HK-2 (cell line): ENCODE measurements around the gene PLXNA1.

ENCODE experiments used
- DNase-seq: peaks from one replicate; pipeline ENCODE4 v3.0.0-alpha.2; 2018; ENCODE audit not compliant: unreplicated experiment

PLXNA1 gene

DNA sequence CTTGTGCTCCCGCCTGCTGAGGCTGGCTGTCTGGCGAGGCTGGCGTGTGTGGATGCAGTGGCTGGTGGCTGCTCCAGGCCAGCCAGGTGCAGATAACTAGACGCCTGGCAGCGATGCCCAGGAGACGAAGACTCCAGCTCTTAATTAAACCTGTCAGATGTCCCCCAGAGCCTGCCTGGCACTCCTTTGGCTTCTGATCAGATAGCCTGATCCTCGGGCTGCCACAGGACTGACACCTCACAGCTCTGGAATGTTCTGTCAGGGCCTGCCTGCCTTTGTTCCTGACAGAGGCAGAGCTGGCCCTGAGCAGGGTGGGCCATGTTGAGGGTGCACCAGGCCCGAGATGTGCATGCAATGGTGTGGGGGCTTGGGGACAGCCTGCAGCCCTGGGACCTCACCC lies 36.5 kb downstream of the PLXNA1 start:
- DNase-seq = peak; percentile 25

DNA sequence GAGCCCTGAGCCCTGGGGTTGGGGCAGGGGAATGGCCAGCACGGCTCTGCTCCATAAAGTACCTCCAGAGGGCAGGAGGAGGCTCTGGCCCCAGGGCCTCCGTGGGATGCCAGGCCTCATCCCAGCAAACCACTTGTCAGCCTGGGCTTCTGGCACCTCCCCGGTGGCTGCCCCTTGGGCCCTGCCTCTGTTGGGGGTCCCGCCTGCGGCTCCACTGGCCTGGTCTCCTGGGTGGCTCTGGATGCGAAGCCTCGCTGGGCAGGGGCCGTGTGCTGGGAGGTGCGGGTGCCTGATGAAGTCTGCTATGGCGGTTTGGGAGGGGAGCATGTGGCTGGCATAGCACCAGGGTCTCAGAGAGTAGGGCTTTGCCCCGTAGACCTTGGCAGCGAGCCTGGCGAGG lies 37.6 kb downstream of the PLXNA1 start:
- DNase-seq = no peak

DNA sequence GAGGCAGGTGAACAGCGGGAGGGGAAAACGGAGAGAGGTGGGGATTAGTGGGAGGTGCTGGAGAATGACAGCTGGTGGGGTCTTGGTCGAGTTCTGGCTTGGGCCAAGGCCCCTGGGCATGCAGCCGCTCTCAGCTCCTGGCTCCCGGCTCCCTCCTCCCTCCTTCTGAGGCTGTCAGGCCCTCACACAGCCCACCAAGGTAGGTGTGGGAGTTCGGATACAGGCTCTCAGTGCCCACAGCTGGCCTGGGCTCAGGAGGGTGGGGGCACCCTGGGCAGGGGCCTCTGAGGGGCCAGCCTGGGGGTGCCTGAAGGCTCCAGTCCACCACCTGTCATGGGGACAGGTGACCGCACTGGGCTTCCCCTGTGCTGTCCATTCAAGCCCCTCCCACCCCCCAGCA lies 39.9 kb downstream of the PLXNA1 start:
- no peak for DNase-seq

DNA sequence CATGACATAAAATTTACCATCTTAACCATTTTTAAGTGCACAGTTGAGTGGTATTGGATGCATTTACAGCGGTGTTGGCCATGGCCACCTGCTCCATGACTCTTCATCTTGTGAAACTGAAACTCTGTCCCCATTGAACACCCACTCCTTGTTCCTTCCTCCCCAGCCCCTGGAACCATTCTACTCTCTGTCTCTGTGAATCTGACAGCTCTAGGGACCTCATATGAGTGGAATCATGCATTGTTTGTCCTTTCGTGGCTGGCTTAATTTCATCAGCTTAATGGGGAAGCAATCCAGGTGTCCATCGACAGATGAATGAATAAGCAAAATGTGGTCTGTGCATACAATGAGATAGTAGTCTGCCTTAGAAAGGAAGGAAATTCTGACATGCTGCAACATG lies 42.5 kb downstream of the PLXNA1 start:
- no peak for DNase-seq

DNA sequence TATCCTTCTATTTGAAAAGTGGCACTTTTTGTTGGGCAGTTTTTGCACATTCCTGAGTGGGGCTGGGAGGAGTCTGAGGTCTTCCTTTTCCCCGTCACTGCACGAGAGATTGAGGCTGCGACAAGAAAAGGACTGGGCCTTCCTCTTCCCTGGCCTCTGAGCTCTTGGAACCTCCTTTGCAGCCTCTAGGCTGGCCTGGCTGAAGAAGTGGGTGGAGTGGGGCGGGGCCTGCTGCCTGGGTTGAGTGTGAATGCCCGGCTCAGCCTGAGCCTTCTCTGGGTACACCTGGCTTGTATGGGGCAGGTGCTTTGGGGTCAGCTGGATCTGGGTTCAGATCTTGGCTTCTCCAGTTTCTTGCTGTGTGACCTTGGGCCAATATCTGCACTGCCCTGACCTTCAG lies 43.1 kb downstream of the PLXNA1 start:
- DNase-seq = no peak

DNA sequence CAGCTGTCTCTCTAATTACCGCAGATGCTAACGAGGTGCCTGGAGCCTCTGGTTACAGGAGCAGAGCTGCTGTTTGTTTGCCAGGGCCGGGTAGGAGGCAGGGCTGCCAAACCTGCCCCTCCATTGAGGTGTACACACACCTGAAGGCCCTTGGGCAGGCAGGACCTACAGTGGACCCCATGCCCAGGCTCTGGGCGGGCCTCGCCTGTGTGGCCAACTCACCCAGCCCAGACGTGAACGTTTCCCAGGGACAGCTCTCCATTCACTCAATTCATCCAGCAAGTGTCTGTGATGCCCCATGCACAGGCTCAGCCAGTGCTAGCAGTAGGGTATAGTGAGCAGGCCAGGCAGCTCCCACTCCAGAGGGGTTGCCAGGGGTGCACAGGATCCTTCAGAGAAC lies 43.7 kb downstream of the PLXNA1 start:
- no peak for DNase-seq

DNA sequence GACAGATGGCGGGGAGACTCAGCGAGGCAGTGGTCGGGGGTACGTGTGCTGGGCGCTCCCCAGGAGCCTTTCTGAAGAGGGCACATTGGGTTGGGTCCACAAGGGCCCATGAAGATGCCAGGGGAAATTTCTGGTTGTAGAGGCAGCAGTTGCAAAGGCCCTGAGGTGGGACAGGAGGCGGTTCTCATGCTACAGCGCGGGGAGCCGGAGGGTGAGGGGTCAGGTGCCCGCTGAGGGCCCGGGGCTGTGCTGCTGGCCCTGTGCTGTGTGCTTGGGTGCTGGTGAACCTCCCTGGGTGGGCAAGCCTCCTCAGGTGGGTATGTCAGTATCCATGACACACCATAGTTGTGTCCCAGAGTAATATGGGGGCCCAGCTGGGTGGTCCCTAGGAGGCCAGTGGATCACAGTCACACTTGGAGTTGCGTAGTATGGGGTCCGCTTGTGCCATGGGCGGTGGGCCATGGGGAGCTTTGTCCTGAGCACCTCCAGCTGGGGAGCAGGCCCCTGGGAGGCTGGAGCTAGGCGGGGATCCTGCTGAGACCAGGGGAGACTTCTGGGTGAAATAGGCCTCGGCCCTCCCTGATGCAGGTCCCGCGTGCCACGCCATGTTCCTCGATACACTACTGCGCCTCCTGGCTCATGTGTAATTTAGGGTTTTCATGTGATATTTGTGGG lies 44.3 kb downstream of the PLXNA1 start:
- no peak for DNase-seq

DNA sequence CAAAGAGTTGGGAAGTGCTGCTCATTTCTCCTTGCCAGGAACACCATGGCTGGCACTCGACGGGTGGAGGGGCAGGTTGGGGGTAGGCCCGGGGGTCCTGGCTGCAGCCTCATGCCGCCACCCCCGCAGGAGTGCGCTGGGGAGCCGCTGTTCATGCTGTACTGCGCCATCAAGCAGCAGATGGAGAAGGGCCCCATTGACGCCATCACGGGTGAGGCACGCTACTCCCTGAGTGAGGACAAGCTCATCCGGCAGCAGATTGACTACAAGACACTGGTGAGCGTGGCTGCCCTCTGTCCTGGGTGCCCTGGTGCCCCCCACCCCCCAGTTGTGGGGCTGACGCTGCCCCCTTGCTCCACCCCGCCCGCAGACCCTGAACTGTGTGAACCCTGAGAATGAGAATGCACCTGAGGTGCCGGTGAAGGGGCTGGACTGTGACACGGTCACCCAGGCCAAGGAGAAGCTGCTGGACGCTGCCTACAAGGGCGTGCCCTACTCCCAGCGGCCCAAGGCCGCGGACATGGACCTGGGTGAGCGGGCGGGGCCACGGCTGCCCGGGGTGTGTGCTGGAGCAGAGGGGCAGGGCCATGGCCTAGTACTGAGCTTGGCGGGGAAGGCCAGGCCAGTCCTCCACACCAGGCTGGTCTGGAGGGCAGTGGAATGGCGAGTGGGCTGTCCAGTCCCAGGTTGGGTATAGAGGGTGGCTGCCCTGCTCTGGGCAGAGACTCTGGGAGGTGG lies 45.1 kb downstream of the PLXNA1 start:
- DNase-seq = no peak

DNA sequence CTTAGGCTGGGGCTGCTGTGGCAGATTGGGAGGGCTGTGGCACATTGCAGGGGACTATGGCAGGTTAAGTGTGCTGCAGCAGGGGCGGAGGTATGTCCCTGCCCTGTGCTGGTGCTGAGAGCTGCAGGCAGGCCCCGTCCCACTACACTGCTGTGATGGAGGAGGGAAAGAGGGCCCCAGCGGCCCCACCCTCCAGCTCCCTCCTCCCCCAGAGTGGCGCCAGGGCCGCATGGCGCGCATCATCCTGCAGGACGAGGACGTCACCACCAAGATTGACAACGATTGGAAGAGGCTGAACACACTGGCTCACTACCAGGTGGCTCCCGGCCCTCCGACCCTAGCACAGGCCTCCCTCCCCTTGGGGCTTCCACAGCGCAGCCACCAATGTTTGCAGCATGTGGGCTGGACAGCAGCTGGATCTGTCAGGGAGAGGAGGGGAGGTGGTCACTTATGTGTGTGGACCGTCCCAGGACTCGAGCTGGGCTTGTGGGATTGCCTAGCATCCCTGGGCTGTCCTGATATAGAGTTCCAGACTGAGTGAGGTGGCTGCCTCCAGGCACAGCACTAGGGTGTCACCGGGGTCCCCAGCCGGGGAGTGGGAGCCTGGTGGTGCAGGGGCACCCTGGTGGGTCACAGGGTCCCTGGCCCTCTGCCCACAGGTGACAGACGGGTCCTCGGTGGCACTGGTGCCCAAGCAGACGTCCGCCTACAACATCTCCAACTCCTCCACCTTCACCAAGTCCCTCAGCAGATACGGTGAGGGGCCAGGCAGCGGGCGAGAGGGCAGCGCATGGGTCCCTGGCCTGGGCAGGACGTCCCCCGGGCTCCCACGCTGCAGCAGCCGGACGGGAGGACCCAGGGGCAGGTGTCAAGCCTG lies 46.1 kb downstream of the PLXNA1 start:
- no peak for DNase-seq

DNA sequence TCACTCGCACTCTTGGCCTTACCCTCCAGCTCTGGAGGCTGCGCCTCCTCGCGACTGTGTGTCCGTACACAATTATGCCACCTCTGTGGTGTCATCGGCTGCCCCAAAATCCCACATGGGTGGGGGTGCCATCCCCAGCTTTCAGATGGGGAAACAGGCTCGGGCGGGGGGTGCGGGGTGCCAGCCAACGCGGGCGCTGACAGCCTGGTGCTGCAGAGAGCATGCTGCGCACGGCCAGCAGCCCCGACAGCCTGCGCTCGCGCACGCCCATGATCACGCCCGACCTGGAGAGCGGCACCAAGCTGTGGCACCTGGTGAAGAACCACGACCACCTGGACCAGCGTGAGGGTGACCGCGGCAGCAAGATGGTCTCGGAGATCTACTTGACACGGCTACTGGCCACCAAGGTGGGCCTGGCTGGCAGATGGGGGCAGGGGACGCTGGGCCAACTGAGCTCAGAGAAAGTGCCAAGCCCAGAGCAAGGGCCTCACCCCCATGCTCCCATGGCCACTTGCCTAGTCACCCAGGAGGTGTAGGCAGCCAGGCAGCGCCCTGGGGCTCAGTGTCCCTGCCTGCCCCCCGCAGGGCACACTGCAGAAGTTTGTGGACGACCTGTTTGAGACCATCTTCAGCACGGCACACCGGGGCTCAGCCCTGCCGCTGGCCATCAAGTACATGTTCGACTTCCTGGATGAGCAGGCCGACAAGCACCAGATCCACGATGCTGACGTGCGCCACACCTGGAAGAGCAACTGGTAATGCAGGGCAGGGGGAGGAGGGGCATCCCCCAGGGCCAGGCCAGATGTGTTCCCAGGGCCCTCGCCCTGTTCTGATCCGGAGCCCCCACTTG lies 47.0 kb downstream of the PLXNA1 start:
- DNase-seq = no peak

DNA sequence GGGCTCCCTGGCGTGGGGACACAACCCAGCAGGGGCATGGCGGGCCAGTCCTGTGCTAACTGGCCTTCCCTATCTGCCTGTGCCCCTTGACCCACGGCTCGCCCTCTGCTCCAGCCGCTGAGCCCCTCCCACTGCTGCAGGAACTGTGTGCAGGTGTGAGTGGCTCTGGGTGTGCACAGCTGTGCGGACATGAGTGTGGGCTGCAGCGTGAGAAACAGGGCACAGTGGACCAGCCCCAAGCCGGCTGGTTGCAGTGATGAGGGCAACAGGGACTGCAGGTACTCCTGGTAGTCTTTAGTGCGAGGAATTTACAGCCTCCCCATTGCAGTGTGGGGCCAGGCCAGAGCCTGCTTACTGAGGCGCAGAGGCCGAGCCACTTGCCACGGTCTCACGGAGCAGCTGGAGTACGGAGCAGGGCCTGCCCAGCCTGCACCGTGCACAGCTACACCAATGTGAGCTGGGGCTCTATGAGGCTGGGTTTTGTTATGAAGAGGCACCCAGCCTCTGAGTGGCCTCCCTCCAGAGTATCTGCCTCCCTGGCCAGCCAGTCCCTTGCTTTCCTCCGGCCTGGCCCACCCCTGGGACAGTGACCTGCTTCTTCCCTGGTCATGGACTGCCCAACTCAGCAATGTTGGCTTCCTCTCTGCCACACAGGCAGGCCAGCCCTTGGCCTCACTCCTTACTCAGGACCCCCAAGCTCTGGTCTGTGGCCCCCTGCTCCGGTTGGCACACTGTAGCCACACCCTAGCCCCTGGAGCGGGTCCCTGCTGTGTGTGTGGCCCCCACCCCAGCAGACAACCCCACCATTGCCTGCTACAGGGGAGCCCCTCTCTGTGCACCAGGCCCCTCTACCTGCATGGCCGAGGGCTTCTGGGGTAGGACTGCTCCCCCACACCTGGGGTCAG lies 47.8 kb downstream of the PLXNA1 start:
- DNase-seq = no peak

DNA sequence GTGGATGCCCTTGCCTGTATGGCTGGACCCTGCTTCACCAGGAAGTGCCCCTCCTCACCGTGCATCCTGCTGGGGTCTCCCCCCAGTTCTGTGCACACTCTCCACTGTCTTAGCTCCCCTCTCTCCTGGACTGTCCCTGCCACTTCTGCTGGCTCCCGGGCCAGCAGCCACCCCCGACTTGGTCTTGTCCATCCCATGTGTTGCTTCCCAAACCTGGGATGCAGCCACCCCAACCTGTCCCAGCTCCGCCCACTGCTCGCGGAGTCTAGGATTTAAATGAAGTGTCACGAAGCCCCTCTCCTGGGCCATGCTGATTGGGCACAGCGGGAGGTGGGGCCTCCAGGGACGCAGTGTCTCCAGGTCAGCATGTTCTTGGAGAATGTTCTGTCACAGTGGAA lies 48.5 kb downstream of the PLXNA1 start:
- no peak for DNase-seq

DNA sequence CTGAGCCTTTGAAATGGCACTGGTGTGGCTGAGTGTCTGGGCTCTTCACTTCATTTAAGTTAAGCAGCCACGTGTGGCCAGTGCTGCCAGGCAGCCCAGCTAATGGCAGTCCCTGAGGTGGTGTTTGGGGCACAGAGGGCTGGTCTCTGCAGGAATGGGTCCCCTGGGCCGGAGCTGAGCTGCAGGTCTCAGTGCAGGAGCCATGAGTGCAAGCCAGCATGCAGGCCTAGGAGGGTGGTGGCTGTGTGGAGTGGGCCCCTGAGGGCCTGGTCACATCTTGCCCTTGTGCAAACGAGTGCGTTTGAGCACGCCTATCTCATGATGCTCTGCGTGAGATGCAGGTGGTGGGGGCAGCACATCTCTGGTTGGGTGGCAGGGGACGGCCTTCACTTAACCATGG lies 48.9 kb downstream of the PLXNA1 start:
- no peak for DNase-seq

DNA sequence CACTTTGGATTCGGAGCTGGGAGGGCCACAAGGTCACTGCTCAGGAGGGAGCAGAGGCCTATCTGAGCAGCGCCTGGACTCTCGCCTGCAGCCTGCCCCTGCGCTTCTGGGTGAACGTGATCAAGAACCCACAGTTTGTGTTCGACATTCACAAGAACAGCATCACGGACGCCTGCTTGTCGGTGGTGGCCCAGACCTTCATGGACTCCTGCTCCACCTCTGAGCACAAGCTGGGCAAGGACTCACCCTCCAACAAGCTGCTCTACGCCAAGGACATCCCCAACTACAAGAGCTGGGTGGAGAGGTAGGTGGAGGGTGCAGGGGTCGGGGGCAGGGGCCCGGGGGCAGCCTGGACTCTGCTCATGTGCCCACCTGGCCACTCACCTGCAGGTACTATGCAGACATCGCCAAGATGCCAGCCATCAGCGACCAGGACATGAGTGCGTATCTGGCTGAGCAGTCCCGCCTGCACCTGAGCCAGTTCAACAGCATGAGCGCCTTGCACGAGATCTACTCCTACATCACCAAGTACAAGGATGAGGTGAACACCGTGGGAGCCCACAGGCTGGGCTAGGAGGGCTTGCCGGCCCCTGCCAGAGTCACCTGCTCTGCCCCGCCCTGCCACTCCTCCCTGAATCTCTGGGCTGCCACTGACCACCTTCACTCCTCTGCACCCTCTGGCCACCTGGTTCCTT lies 49.5 kb downstream of the PLXNA1 start:
- DNase-seq = no peak
